RWPE1 (cell line): ENCODE results near the gene IRF4.

Experiments
- CTCF ChIA-PET: fragments of 350-600 bp; sonication (Branson Sonifier 250); formaldehyde crosslinking; extraction: SDS; loops from one replicate; lab custom pipeline; 2021; lab: Yijun Ruan, JAX
- POLR2A ChIA-PET: fragments of 400-600 bp; formaldehyde crosslinking; extraction: SDS; loops from one replicate; lab custom pipeline; 2020; ENCODE audit warnings: antibody characterized with exemption; ENCODE audit not compliant: low non-redundant PET; lab: Yijun Ruan, JAX
- DNase-seq: peaks from one replicate; pipeline ENCODE4 v3.0.0; 2012; ENCODE audit warnings: low spot score
- H3K27ac ChIP-seq: fragments of 450-650 bp; 2 replicates; pipeline ENCODE4 v1.5.1; 2017
- CTCF ChIP-seq: fragments of 450-650 bp; conservative IDR thresholded peaks from 2 replicates; pipeline ENCODE4 v1.5.1; 2017; ENCODE audit warnings: low read depth, mild to moderate bottlenecking

IRF4 gene

DNA sequence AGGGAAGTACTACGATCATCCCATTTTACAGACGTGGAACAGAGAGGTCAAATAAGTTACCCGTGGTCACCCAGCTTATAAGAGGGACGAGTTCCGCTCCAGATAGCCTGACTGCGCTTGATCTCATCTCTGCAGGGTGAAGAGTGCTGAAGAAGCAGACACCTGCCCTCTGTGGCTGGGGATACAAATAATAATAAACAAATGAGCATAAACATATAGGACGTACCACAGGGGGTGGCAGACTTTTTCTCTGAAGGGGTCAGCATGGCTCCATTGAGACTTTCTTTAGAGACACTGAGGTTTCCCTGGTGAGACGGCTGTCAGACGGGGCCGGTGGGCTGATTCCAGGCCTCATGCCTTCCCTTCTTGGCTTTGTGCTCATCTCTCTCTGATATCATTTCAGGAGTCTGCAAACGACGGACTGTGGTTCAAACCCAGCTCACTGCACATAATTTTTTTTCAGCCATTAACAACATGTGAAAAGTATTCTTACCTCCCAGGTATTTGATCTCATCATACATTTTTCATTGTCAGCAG is 47.1 kb downstream of the IRF4 start:
- no peak for TF ChIP-seq CTCF
- CTCF ChIA-PET: interaction anchor here (0.7 kb wide), 1 partner anchor 21 kb away, joined by 3 read pairs; no protein-coding TSS in a partner anchor

DNA sequence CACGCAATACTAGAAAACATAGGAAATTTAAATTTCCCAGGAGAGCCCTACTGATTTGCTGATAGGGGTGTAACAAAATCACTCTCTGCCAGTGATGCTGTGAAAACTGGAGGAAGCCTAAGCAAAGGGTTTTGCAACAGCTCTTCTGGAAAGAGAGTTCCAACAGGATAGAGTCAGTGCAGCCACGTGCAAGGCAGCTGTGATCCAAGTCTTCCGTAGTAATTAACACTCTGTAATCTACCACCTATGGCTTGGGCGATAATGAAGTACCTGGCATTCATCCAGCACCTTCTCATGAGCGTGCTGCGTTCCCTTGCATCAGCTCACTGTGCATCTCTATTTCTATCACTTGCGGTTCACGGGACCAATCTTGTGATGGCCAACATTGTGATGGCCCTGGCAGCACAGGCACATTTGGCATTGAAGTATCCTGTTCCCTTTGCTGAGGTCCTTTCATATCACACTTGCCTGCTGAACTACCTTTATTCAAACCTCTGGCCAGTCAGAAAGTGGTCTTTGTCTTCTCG is 48.2 kb downstream of the IRF4 start:
- no peak overlapping the region for H3K27ac ChIP-seq
- DNase-seq: no peak
- POLR2A ChIA-PET: no interaction called here
- TF ChIP-seq CTCF: no peak
- CTCF ChIA-PET: interaction anchor here (0.6 kb wide), 1 partner anchor 17 kb away, joined by 3 read pairs; no protein-coding TSS in a partner anchor

More for the DNA sequence above, 47.1 kb downstream of the IRF4 start:
- no peak for DNase-seq
- no peak overlapping the region for H3K27ac ChIP-seq
- POLR2A ChIA-PET: no interaction called here

DNA sequence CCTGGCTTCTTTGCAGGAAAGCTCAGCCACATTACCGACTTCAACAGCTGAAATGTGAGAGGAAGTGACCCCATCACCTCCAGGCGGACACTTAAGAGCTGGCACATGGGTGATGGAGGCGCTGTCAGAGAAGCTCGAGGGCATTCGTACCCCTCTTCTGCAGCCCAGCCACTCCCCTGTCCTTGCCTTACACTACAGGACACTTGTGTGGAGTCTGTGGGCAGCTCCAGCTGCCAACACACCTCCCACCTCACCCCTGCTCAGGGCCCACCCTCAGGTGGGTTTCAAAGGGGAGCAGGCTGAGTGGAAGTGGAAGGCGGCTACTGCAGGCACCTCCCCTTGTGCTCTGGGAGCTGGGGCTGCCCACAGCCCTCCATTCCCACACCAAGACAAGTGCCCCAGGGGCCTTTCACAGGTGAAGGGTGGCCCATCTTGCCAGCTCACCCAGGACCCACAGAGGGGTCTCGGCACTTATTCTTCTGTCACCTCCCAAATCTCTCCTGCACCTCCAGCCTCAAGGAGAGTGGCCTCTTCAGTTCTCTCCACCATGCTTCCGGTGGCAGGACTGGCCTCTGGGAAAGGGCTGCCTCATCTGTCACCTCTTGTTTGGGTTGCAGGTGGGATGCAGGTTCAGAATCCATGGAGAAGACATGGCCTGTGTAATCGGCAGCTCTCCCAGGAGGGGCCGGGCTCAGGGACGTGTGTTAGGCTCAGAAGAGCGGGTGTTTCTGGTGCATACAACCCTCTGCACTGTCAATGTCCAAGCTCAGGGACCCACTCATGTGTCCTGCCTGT is 49.8 kb downstream of the IRF4 start:
- no peak for DNase-seq
- CTCF ChIA-PET: no interaction called here
- no peak for TF ChIP-seq CTCF
- POLR2A ChIA-PET: no interaction called here
- no peak overlapping the region for H3K27ac ChIP-seq

GRCh38 chr6:443621-444159 is 52.1 kb downstream of the IRF4 start:
- POLR2A ChIA-PET: no interaction called here
- no peak for DNase-seq
- H3K27ac ChIP-seq: no peak overlapping the region
- CTCF ChIA-PET: no interaction called here
- no peak for TF ChIP-seq CTCF

DNA sequence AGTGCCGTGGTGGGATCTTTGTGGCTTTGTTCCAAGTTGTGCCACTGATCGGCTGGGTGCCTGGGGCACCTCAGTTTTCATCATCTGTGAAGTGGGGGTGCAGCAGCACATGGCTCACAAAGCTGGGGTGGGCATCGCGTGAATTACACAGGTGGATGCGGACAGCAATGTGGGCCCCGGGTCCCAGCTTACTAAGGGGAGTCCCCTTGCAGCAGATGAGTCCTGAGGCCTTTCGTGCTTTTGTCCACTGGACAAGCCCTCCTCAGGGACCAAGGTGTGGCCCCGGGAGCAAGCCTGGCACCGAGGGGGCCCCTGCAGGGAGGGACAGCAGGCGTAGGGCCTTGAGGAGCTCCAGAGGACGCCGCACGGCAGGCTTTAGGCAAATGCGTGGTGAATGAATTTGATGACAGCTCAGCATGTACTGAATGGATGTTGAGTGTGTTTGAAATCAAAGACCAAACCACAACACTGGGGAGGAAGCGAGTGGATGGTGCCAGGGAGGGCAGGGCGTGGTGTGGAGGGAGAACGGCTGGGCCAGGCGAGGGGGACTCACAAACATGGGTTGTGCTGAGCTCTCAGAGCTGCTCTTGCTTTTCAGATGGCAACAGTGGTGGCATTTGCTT is 53.2 kb downstream of the IRF4 start:
- no peak for DNase-seq
- CTCF ChIA-PET: no interaction called here
- H3K27ac ChIP-seq: no peak overlapping the region
- no peak for TF ChIP-seq CTCF
- POLR2A ChIA-PET: no interaction called here

DNA sequence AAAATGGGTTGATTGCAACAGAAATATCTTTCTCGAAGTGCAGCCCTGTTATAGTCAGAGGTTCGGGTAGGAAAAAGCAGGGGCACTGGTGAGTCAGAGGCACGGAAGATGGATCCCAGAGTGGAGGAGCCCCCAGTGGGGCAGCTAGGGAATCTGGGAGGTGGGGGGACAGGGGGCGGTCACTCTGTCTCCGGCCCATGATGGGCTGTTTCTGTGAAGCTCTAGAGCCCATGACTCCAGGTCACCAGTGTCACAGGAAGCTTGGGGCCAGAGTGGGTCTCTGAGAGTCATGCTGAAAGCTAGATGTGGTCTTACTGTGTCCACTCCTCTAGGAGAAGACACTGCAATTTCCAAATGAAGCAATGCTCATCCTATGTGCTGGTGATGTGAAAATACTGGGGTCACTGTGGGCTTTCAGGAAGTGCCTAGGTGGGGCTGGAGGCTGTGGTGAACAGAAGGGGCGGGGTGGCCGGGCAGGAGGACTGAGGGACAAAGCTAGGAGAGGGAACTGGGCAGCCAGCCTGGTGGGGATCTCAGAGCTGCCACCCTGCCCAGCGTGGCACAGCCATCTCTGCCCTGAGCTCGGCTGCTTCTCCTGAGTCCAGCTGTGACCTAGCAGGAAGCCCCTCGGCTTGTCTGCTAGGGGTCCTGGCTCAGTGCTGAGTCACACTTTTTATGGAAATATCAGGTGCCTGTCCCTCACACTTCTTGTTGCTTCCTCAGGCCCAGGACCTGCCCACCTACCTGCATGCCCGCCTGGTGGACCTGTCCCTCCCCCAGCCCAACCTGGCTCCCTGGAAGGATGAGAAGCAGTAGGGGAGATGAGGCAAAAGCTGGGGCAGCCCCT is 54.2 kb downstream of the IRF4 start:
- no peak for DNase-seq
- no peak overlapping the region for H3K27ac ChIP-seq
- no peak for TF ChIP-seq CTCF
- ChIA-PET POLR2A (no interaction called here), CTCF (interaction anchor here (0.7 kb wide), 1 partner anchor 153 kb away, joined by 4 read pairs; no protein-coding TSS in a partner anchor)
